Stimulated activated CD4-positive, alpha-beta T cell treated with anti-CD3 and anti-CD28 coated beads, Interleukin-15, amount 100 ng/mL, for 24 hours (primary cell): Measurements from ENCODE around the gene C12orf75.
"Not testable (repeated sequence)": the region's sequence is repeated elsewhere in the genome, so short reads cannot be mapped to it uniquely, and the experiment has no call there.

Experiments
- DNase-seq: peaks from one replicate; pipeline ENCODE4 v3.0.0-alpha.2; 2020

Gene C12orf75

DNA sequence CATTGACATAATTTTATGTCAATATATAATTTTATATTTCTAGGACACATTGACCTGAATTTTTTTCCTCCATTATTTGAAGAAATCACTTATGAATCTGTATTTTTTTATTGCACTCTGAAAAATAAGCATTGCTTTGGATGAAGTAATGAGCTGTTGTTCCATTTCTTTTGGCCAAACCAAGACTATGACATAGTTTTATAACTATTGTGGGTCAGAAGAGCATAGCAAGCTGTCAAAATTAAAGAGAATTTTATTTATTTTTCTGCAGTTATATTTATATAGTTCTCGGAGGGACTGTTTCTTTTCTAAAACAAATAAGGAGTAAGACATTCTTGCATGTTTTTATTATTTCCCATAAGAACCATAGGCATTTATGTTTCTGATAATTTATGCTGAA, 8.5 kb downstream of the C12orf75 start:
- no peak for DNase-seq

- DNase-seq = no peak
These were observed 10.5 kb downstream of the C12orf75 start for GRCh38 chr12:105341010-105341409.

- not testable (repeated sequence) for DNase-seq
These were observed 11.1 kb downstream of the C12orf75 start for GRCh38 chr12:105341620-105342019.

- DNase-seq = no peak
These were observed 12.0 kb downstream of the C12orf75 start for GRCh38 chr12:105342464-105342863.

DNA sequence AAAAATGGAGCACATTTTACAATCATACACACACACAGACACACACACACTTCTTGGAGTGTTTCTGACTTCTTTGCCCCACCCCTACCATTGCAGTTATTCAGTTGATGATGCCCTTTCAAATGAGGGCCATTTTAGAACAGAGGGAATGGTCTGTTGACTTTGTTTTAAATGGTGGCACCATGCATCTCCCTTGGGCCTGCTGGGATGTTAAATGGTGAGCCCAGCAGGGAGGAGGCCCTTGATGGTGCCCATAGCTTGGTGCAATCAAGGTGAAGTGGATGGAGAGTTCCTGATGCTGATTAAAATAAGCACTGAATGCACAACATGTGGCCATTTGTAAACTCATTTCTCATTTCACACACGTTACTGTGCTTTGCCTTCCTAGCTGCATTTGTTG, 13.3 kb downstream of the C12orf75 start:
- no peak for DNase-seq

DNA sequence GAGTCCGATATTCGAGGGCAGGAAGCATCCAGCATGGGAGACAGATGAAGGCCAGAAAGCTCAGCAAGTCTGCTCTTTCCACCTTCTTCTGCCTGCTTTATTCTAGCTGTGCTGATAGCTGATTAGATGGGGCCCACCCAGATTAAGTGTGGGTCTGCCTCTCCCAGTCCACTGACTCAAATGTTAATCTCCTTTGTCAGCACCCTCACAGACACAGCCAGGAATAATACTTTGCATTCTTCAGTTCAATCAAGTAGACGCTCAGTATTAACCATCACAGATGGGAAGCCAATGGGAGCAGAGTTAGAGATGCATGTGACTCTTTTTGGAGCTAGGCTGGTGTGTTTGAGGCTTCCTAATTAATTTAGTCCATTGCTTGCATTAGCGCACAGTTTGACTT, 17.0 kb downstream of the C12orf75 start:
- DNase-seq = no peak

DNA sequence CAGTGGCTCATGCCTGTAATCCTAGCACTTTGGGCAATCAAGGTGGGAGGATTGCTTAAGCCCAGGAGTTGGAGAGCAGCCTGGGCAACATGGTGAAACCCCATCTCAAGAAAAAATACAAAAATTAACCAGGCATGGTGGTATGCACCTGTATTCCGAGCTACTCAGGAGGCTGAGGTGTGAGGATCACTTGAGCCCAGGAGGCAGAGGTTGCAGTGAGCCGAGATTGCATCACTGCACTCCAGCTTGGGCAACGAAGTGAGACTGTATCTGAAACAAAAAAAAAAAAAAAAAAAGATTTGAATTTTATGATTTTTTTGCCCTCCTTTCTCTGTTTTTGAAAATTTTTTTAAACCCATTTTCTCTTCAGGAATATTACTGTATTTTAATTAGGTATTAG, 17.7 kb downstream of the C12orf75 start:
- DNase-seq = no peak

GRCh38 chr12:105348561-105348960, 18.1 kb downstream of the C12orf75 start:
- DNase-seq = no peak

- no peak for DNase-seq
These were observed 18.6 kb downstream of the C12orf75 start for GRCh38 chr12:105349138-105349537.

GRCh38 chr12:105351523-105351922, 21.0 kb downstream of the C12orf75 start:
- DNase-seq = no peak

- no peak for DNase-seq
These were observed 21.6 kb downstream of the C12orf75 start for GRCh38 chr12:105352052-105352451.

- DNase-seq = no peak
These were observed 22.6 kb downstream of the C12orf75 start for GRCh38 chr12:105352940-105353635.

- no peak for DNase-seq
These were observed 25.3 kb downstream of the C12orf75 start for GRCh38 chr12:105355752-105356151.

DNA sequence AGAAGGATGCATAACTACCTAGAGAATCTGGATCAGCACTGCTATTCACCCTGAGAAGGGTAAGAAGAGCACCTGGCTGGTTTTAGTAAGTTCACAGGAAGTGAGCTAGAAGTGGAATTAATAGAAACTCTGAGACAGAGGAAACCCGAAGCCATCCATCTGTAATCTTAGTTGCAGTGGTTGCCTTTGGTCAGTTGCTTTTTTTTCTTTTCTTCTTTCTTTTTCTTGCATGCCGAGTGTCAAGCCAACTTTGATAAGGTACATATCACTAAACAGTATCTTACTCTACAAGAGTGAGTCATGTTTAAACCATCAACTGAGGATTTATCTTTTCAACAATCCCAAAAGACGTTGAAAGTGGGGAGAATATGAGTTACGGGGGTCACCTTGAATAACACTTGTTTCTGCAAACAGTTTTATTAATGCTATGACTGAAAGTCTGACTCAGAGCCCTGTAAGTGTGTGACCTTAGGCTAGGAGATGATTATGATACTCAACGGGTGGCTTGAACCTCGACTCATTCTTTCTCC, 26.7 kb downstream of the C12orf75 start:
- no peak for DNase-seq

GRCh38 chr12:105358789-105359188, 28.3 kb downstream of the C12orf75 start:
- DNase-seq = no peak

DNA sequence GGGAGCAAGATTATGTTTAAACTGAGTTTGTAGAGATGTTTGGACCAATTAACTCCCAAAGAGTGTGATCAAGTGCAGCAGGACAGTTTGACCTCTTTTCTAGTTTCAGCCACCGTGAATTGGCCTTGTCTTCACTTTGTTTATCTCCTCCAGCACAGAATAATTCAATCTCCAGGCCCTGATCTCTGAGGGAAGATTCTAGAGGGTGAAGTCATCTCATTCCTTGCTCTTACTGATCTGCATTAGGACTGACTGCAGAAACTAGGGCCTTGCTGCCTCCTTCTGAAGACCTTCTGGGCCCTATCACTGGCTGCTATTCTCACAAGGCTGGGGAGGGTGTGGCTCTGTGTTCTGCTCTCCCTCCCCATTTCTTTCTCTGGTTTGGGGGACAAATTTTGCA, 29.4 kb downstream of the C12orf75 start:
- no peak for DNase-seq

- no peak for DNase-seq
These were observed 33.4 kb downstream of the C12orf75 start for GRCh38 chr12:105363890-105364289.

- DNase-seq = no peak
These were observed 34.7 kb downstream of the C12orf75 start for GRCh38 chr12:105365231-105365630.

GRCh38 chr12:105368047-105368646, 37.7 kb downstream of the C12orf75 start:
- DNase-seq = no peak

- no peak for DNase-seq
These were observed 38.5 kb downstream of the C12orf75 start for GRCh38 chr12:105369014-105369413.

DNA sequence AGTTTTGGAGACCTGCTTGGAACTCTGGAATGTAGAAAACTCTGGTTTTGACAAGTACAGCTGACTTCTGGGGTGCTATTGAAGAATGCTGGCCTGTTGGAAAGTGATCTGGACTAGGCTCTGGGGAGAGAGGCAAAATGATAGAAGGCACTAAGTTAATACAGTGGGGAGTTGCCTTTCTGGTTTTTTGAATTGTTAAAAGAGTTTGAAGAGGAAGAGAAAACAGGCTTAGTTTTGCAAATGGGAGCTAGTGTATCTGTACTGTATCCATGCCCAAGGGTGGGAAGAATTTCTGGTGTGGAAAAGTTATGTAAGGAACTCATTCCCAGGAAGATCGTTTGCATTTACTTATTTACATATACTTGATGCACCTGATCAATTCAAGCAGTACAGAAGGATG, 43.8 kb downstream of the C12orf75 start:
- no peak for DNase-seq

DNA sequence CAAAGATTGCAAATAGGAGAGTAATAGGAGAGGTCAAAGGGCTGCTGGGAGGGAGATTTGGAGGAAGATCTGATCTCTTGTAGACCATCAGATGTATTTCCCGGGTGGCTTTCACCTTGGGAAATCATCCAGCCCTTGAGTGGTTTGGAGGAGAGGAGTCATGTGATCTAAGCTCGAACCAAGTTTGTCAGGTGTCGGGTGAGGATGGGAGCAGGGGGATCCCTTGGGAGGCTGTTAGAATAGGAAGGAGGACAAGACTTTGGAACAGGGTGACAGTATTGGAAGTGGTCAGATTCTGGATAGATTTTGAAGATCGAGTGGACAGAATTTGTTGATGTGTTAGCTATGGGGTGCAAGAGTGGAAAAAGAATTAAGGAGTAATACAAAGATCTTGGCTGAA, 46.6 kb downstream of the C12orf75 start:
- no peak for DNase-seq

- DNase-seq = no peak
These were observed 48.4 kb downstream of the C12orf75 start for GRCh38 chr12:105378911-105379310.

DNA sequence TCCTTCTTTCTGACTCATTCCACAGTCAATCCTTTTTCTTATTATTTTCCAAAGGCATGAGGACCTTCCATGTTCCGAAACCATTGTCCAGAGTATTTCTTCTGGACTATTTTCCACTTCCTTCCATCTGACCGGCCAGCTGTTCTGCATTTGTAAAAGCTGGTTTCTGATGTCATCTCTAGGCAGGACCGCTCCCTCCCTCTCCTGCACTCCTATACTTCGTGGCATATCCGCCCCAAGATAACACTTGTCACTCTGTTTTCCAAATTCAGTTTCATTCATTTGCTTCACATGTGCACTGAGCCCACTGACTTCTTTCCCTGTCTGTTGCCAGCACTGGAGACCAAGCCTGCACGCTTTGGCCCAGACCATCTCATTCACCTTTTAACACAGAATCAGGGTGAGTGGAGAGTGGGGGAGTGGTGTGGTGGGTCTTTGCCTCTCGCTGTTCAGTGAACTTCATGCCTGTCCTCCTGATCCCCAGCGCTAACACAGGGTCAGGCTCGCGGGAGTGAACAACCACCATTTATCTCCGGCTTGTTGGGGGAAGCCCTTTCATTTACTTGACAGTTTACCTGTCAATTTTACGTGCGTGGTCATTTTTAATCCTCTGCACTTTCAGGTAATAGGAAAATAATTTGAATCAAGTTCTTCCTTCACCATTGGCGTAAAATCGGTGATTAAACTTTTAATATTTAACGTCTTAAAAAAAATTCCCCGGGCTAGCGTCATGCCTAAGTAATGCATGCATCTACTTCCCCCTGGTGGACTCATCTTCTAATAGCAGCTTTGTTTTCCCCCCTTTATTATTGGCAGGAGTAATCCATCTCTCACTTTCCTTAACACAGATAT, 52.5 kb downstream of the C12orf75 start:
- no peak for DNase-seq
